IPS-18a (cell line): ENCODE results near the gene SEC24C.
"Not testable (repeated sequence)": the region's sequence is repeated elsewhere in the genome, so short reads cannot be mapped to it uniquely, and the experiment has no call there.

Experiments
- H3K27ac ChIP-seq: one replicate; pipeline ENCODE4 v1.5.1; 2013; ENCODE audit warnings: low read length
- H3K27me3 ChIP-seq: one replicate; pipeline ENCODE4 v1.6.1; 2013; ENCODE audit warnings: mild to moderate bottlenecking, low read length; ENCODE audit not compliant: control insufficient read depth, insufficient read depth
- H3K36me3 ChIP-seq: one replicate; pipeline ENCODE4 v1.6.1; 2013; ENCODE audit warnings: low read depth, low read length; ENCODE audit not compliant: control insufficient read depth
- H3K4me1 ChIP-seq: one replicate; pipeline ENCODE4 v1.6.1; 2013; ENCODE audit warnings: low read depth, low read length; ENCODE audit not compliant: control insufficient read depth
- H3K4me3 ChIP-seq: one replicate; pipeline ENCODE4 v1.5.1; 2013; ENCODE audit warnings: low read length
- H3K9ac ChIP-seq: one replicate; pipeline ENCODE4 v1.6.1; 2013; ENCODE audit warnings: mild to moderate bottlenecking, low read length, moderate library complexity
- H3K9me3 ChIP-seq: one replicate; pipeline ENCODE4 v1.6.1; 2013; ENCODE audit warnings: low read depth, low read length; ENCODE audit not compliant: control insufficient read depth

SEC24C gene, protein sequence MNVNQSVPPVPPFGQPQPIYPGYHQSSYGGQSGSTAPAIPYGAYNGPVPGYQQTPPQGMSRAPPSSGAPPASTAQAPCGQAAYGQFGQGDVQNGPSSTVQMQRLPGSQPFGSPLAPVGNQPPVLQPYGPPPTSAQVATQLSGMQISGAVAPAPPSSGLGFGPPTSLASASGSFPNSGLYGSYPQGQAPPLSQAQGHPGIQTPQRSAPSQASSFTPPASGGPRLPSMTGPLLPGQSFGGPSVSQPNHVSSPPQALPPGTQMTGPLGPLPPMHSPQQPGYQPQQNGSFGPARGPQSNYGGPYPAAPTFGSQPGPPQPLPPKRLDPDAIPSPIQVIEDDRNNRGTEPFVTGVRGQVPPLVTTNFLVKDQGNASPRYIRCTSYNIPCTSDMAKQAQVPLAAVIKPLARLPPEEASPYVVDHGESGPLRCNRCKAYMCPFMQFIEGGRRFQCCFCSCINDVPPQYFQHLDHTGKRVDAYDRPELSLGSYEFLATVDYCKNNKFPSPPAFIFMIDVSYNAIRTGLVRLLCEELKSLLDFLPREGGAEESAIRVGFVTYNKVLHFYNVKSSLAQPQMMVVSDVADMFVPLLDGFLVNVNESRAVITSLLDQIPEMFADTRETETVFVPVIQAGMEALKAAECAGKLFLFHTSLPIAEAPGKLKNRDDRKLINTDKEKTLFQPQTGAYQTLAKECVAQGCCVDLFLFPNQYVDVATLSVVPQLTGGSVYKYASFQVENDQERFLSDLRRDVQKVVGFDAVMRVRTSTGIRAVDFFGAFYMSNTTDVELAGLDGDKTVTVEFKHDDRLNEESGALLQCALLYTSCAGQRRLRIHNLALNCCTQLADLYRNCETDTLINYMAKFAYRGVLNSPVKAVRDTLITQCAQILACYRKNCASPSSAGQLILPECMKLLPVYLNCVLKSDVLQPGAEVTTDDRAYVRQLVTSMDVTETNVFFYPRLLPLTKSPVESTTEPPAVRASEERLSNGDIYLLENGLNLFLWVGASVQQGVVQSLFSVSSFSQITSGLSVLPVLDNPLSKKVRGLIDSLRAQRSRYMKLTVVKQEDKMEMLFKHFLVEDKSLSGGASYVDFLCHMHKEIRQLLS

DNA sequence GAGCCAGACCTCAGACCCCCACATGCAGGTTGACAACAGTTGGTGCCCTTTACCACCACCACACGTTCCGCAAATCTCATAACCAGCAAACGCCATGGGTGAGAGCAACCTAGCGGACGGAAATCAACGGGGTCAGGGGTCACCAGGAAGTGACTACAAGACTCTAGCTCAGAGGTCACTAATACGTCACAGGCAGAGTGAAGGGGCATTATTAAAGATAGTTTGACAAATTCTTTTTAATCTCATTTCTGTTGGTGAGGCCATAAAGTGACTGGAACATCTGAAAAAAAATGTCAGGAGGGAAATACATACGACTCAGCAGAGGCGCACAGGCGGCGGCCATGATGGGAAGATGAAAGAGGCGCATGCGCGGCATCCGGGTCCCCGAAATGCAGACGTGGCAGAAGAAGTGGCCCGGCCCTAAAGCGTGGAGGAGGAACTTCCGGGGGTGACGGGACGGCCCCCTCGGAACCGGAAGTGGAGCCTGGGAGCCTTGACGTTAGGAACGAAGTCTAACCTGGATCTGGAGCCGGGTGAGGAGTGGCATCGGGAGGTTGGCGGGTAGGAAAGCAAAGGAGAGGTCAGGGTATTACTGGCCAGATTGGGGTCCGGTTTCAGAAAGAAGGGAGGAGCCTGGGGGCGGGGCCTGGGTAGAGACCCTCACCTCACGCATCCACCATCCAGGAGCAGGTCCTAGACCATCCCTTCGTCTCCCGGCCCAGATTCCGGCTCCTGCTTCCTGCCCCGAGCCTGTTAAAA lies at the start of gene SEC24C:
Gene SEC24C, plus strand, starts transcription at position 468 of the 759 bp plus-strand sequence. CDS start 2,461 bp downstream, outside the sequence.
- Histone ChIP-seq H3K9ac (peak within 1 kb of the TSS; percentile 91), H3K27me3 (no peaks in the 10 kb centered on the region), H3K27ac (peak within 1 kb of the TSS; percentile 90), H3K36me3 (peaks cover 6% of the 10 kb centered on the region), H3K9me3 (no peaks in the 10 kb centered on the region), H3K4me3 (peak within 1 kb of the TSS; percentile 85), H3K4me1 (peaks cover 22% of the 10 kb centered on the region)

DNA sequence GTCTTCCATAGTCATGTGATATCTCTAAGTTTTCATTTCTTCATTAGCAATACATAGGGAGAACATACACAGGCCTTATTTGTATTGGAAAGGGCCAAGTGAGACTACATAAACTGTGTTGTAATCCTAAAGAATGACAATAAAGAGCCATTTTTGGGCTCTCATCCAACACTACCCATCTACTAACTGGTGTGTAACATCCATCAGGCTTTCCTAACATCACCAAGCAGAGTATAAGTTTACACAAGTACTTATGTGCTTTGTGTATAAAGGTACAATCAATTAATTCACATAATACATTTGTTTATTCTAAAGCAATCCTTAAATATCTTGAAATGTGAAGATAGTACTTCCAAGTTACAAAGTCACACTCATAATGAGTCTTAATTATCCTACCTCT lies 48.9 kb upstream of the SEC24C start:
- not testable (repeated sequence) for H3K9ac ChIP-seq, H3K4me3 ChIP-seq, H3K27me3 ChIP-seq, H3K27ac ChIP-seq, H3K9me3 ChIP-seq, H3K36me3 ChIP-seq, H3K4me1 ChIP-seq

DNA sequence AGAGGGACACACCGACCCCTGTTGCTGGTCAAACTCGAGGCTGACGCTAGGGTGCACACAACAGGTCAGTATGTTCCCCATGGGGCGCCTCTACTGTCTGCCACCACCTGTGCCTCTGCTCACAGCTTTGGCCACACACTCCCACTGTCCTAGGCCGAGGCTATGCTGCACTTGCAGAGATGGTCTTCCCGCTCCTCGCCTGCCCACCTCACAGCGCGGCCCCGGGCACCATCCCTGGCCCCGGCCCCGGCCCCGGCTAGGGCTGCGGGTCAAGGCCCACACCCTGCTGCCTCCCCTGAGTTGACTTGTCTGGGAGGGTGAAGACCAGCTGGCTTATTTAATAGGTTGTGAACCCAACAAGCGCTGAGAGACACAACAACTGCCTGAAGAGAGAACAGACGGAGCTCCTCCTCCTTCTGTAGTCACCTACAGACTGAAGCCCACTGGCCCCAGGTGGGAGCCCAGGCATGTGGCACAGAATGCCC lies 46.5 kb upstream of the SEC24C start, which contains the start of gene AGAP5:
Gene AGAP5, minus strand, starts transcription at position 435 of the 485 bp plus-strand sequence. Its CDS starts 354 bp downstream, at position 81.
- not testable (repeated sequence) for H3K4me3 ChIP-seq, H3K27ac ChIP-seq, H3K36me3 ChIP-seq, H3K27me3 ChIP-seq, H3K4me1 ChIP-seq, H3K9me3 ChIP-seq, H3K9ac ChIP-seq

DNA sequence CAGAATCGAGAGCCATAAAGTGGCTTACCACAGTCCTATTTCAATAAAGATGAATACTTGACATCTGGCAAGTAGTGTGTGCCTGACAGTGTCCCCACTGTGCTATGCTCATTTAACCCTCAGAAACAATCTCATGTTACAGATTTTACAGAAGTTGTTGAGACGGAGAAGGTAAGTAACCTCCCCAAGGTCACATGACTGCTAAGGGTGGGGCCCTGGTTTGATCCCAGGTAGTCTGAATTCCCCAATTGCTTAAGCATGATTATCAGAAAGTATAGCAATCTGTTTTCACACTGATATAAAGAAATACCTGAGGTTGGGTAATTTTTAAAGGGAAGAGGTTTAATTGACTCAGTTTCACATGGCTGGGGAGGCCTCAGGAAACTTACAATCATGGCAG lies 45.4 kb upstream of the SEC24C start:
- H3K27ac ChIP-seq, H3K27me3 ChIP-seq, H3K4me1 ChIP-seq, H3K36me3 ChIP-seq, H3K4me3 ChIP-seq, H3K9ac ChIP-seq, H3K9me3 ChIP-seq: not testable (repeated sequence)

DNA sequence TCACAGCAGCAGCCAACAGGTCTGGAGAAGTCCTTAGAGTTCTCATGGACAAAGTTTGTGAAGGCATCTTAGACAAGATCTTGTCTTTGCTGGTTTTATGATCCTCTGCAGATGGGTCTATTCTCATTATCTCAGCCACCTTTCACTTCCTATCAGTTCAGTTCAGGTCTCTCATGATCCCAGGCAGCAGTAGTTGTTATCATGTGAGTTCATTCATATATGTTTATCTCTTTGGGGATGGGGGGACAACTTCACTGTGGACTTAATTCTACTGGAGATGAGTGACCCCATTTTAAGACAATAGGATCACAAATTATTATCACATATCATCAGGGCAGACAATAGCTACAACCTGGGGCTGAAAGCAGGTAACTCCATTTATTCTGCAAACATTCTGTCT lies 40.2 kb upstream of the SEC24C start:
- not testable (repeated sequence) for H3K4me3 ChIP-seq, H3K4me1 ChIP-seq, H3K27me3 ChIP-seq, H3K27ac ChIP-seq, H3K9me3 ChIP-seq, H3K36me3 ChIP-seq, H3K9ac ChIP-seq

DNA sequence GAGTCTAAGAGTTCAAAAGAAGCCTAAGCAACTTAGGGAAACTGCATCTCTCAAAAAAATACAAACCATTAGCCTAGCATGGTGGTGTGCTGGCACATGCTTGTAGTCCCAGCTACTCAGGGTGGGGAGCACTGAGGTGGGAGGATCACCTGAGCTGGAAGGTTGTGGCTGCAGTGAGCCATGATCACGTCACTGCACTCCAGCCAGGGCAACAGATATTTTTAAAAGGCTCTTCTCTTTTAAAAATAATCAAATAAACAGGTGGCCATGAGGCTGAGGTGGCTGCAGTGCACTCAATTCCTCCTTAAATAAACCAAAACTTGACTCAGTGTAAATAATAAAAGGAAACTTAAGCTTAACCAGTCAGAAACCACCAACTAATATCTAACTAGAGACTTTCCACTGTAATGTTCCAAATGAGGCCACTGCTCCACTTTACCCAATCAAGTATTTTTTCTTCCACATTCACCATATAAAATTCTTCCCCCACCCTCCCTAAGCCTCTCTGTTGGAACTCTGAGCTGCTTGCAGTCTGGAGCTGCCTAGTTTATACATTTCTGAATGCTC lies 38.6 kb upstream of the SEC24C start:
- H3K9ac ChIP-seq, H3K27ac ChIP-seq, H3K9me3 ChIP-seq, H3K36me3 ChIP-seq, H3K4me3 ChIP-seq, H3K4me1 ChIP-seq, H3K27me3 ChIP-seq: not testable (repeated sequence)

DNA sequence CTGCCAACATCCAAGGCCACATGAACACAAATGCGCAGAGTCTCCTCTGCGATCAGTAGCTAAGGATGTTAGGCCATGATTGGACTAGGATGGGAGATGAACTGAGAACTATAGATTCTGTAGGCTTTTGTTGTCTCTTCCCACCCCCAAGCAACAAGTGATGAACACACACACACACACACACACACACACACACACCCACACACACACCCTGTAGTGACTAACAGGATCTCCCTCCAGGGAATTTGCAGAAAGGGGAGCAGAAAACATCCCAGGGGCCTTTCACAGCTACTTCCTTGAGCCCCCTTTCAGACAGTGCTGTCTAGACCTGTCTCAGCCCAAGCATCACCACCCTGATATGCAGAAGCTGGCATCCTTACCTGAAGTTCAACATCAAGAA lies 37.7 kb upstream of the SEC24C start:
- not testable (repeated sequence) for H3K9me3 ChIP-seq, H3K27ac ChIP-seq, H3K27me3 ChIP-seq, H3K36me3 ChIP-seq, H3K9ac ChIP-seq, H3K4me1 ChIP-seq, H3K4me3 ChIP-seq

DNA sequence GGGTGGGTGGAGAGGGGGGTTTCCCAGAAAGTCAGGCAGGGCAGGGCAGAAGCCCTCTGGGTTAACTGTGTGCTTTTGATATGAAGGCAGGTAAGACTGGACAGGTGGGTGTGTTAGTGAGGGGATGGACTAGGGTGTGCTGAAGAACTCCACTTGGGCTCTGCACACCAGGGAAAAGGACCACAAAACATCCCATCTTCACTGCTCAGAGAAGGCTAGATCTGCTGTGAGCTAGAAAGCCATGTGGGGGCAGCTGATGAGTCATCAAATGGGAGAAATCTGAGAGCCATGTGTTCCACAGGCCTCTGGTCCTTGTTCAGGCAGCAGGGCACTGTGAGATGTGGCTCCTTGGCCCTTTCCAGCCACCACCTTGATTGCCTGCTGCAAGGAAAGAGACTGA lies 36.5 kb upstream of the SEC24C start:
- not testable (repeated sequence) for H3K4me1 ChIP-seq, H3K27me3 ChIP-seq, H3K9ac ChIP-seq, H3K36me3 ChIP-seq, H3K4me3 ChIP-seq, H3K27ac ChIP-seq, H3K9me3 ChIP-seq

DNA sequence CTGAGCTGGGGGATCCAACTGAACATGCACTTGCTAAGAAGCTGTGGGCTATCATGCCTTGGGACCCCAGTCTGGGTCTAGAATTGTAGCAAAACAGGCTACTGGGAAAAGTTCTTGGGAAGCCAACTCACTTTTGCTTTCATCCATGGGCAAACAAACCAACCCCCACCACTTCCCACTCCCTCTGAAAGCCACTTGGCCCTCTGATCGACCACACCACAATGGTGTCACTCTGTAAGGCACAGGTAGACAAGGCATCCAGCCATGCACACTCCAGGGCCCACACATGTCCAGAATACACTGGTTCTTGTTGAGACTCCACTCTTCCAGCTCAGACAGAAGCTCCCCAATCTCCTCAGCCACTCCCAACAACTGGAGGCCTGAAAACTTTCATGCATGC lies 36.0 kb upstream of the SEC24C start:
- H3K27ac ChIP-seq, H3K9ac ChIP-seq, H3K36me3 ChIP-seq, H3K4me1 ChIP-seq, H3K9me3 ChIP-seq, H3K27me3 ChIP-seq, H3K4me3 ChIP-seq: not testable (repeated sequence)

DNA sequence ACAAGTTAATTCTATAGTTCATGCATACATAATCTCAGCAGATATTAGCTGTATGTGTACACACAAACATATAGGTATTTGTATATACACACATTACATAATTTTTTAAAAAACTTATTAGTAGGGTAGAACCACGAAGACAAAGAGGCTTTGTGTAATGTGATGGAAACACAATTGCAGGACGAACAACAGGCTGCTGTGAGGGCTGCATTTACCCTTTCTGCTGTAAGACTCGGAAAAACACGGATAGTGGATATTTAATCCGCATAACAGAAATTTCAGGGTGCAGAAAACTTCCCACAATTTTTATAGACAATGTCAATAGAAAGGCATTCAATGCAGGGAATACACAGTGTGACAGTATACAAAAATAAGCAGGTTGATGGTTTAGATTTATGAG lies 32.5 kb upstream of the SEC24C start:
- H3K4me1 ChIP-seq, result not testable (repeated sequence)

DNA sequence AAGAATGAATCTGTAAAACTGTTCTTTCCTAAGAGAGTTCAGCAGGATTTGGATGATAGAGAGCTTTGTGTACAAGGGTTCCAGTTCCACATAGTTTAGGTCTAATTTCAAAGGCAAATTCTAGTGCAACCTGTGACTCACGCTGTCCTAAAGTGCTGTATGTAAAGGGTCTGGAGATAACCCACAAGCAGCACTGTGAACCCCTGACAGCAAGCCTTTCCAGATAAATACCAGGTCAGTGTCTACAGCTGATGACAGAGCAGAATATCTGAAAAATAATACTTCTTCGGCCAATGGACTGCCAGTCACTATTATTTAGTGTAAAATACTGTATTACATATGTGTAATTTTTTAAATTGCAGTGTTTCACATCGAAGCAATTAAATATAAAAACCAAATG lies 30.3 kb upstream of the SEC24C start:
- peaks cover 33% of the 10 kb centered on the region for H3K36me3 ChIP-seq
- not testable (repeated sequence) for H3K27me3 ChIP-seq, H3K9ac ChIP-seq, H3K4me3 ChIP-seq, H3K4me1 ChIP-seq, H3K9me3 ChIP-seq, H3K27ac ChIP-seq

More for the DNA sequence above, 32.5 kb upstream of the SEC24C start:
- H3K27me3 ChIP-seq, H3K4me3 ChIP-seq, H3K9me3 ChIP-seq, H3K27ac ChIP-seq, H3K9ac ChIP-seq: not testable (repeated sequence)
- H3K36me3 ChIP-seq, result peaks cover 11% of the 10 kb centered on the region
